Mucosa of stomach (tissue), 1 donor: ENCODE results near the gene MRPL28.

ENCODE experiments used
- H3K27me3 ChIP-seq: one replicate; pipeline ENCODE4 v1.7.0; 2013; ENCODE audit warnings: mild to moderate bottlenecking, low read length; ENCODE audit not compliant: control insufficient read depth, insufficient read depth
- H3K36me3 ChIP-seq: one replicate; pipeline ENCODE4 v1.7.0; 2013; ENCODE audit warnings: low read length; ENCODE audit not compliant: control insufficient read depth, insufficient read depth
- H3K4me1 ChIP-seq: one replicate; pipeline ENCODE4 v1.7.0; 2013; ENCODE audit warnings: mild to moderate bottlenecking, low read length; ENCODE audit not compliant: control insufficient read depth, insufficient read depth
- H3K4me3 ChIP-seq: one replicate; pipeline ENCODE4 v1.7.0; 2013; ENCODE audit warnings: low read length
- H3K9ac ChIP-seq: one replicate; pipeline ENCODE4 v1.7.0; 2013; ENCODE audit warnings: mild to moderate bottlenecking, low read length, moderate library complexity
- H3K9me3 ChIP-seq: one replicate; pipeline ENCODE4 v1.7.0; 2013; ENCODE audit warnings: mild to moderate bottlenecking, low read length, moderate library complexity; ENCODE audit not compliant: control insufficient read depth
- donor health status: Pancreatic carcinoma.

The MRPL28 gene

GRCh38 chr16:321532-321931 lies 48.8 kb downstream of the MRPL28 start:
- no peaks in the 10 kb centered on the region for H3K36me3 ChIP-seq
- H3K27me3 ChIP-seq = no peaks in the 10 kb centered on the region
- H3K4me3 ChIP-seq = no peak overlapping the region
- no peak overlapping the region for H3K9ac ChIP-seq
- no peaks in the 10 kb centered on the region for H3K9me3 ChIP-seq
- peaks cover 27% of the 10 kb centered on the region for H3K4me1 ChIP-seq

- no peak overlapping the region for H3K9ac ChIP-seq
- no peaks in the 10 kb centered on the region for H3K9me3 ChIP-seq
- no peaks in the 10 kb centered on the region for H3K27me3 ChIP-seq
- peaks cover 15% of the 10 kb centered on the region for H3K4me1 ChIP-seq
- H3K4me3 ChIP-seq = no peak overlapping the region
- H3K36me3 ChIP-seq = no peaks in the 10 kb centered on the region
These were observed 50.1 kb downstream of the MRPL28 start for GRCh38 chr16:320206-320605.

GRCh38 chr16:318628-319027 lies 51.7 kb downstream of the MRPL28 start:
- no peak overlapping the region for H3K4me3 ChIP-seq
- H3K9ac ChIP-seq = no peak overlapping the region
- peaks cover 7% of the 10 kb centered on the region for H3K36me3 ChIP-seq
- no peaks in the 10 kb centered on the region for H3K4me1 ChIP-seq
- H3K27me3 ChIP-seq = no peaks in the 10 kb centered on the region
- no peaks in the 10 kb centered on the region for H3K9me3 ChIP-seq

- no peaks in the 10 kb centered on the region for H3K27me3 ChIP-seq
- no peak overlapping the region for H3K4me3 ChIP-seq
- no peak overlapping the region for H3K9ac ChIP-seq
- peaks cover 15% of the 10 kb centered on the region for H3K36me3 ChIP-seq
- H3K4me1 ChIP-seq = no peaks in the 10 kb centered on the region
- H3K9me3 ChIP-seq = no peaks in the 10 kb centered on the region
These were observed 52.8 kb downstream of the MRPL28 start for GRCh38 chr16:317583-317982.
